ENCODE measurements around the gene DNAJC4.

Gene DNAJC4

DNA sequence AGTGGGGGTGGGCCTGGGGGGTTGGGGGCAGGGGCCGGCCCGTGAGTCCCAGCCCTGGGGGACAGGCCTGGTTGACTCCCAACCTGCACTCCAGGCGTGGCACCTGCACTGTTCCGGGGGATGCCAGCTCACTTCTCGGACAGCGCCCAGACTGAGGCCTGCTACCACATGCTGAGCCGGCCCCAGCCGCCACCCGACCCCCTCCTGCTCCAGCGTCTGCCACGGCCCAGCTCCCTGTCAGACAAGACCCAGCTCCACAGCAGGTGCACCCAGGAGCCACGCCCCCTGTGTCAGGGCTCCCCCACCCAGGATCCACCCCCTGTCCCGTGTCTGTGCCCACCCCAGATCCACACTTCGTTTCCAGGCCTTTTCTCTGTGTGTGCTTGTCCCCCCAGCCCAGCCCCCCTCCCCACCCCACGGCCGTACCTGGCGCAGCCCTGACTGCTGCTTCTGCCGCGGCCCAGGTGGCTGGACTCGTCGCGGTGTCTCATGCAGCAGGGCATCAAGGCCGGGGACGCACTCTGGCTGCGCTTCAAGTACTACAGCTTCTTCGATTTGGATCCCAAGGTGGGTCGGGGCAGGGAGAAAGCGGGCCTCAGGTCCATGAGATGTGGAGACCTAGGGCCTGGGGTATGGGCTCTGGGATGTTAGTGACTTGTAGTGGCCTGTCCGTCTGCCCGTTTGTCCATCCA lies 19.0 kb upstream of the DNAJC4 start:
- no peak overlapping the region for H3K27ac ChIP-seq
- H3K27me3 ChIP-seq (ENCODE audit: control insufficient read depth, insufficient read depth, low read length) = no peaks in the 10 kb centered on the region
- no peaks in the 10 kb centered on the region for H3K4me1 ChIP-seq
- H3K9ac ChIP-seq = no peak overlapping the region
- TF ChIP-seq, protein P1, sequence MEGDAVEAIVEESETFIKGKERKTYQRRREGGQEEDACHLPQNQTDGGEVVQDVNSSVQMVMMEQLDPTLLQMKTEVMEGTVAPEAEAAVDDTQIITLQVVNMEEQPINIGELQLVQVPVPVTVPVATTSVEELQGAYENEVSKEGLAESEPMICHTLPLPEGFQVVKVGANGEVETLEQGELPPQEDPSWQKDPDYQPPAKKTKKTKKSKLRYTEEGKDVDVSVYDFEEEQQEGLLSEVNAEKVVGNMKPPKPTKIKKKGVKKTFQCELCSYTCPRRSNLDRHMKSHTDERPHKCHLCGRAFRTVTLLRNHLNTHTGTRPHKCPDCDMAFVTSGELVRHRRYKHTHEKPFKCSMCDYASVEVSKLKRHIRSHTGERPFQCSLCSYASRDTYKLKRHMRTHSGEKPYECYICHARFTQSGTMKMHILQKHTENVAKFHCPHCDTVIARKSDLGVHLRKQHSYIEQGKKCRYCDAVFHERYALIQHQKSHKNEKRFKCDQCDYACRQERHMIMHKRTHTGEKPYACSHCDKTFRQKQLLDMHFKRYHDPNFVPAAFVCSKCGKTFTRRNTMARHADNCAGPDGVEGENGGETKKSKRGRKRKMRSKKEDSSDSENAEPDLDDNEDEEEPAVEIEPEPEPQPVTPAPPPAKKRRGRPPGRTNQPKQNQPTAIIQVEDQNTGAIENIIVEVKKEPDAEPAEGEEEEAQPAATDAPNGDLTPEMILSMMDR (IDR thresholded peaks at IDR 0.05) = no peak
- no peak overlapping the region for H3K4me2 ChIP-seq (ENCODE audit: low read length)
- H3K9me3 ChIP-seq (ENCODE audit: control insufficient read depth, low read length) = no peaks in the 10 kb centered on the region
- H3K36me3 ChIP-seq (ENCODE audit: control insufficient read depth, insufficient read depth, low read length) = no peaks in the 10 kb centered on the region
- H3K4me3 ChIP-seq (ENCODE audit: low read depth, low read length) = no peak overlapping the region
- H3K79me2 ChIP-seq = no peaks in the 10 kb centered on the region
- no peak overlapping the region for H2AFZ ChIP-seq

GRCh38 chr11:64216879-64217278 lies 13.5 kb upstream of the DNAJC4 start:
- Histone ChIP-seq H3K27ac (no peak overlapping the region), H2AFZ (no peak overlapping the region), H3K4me3 (ENCODE audit: low read depth, low read length) (no peak overlapping the region), H3K4me1 (no peaks in the 10 kb centered on the region), H3K27me3 (ENCODE audit: control insufficient read depth, insufficient read depth, low read length) (no peaks in the 10 kb centered on the region), H3K9me3 (ENCODE audit: control insufficient read depth, low read length) (no peaks in the 10 kb centered on the region), H3K79me2 (no peaks in the 10 kb centered on the region), H3K4me2 (ENCODE audit: low read length) (no peak overlapping the region), H3K36me3 (ENCODE audit: control insufficient read depth, insufficient read depth, low read length) (no peaks in the 10 kb centered on the region), H3K9ac (no peak overlapping the region)
- TF ChIP-seq, protein P1 (IDR thresholded peaks at IDR 0.05) = no peak

GRCh38 chr11:64218628-64219353 lies 11.6 kb upstream of the DNAJC4 start:
- TF ChIP-seq, protein P1 (IDR thresholded peaks at IDR 0.05) = no peak
- no peaks in the 10 kb centered on the region for H3K27me3 ChIP-seq (ENCODE audit: control insufficient read depth, insufficient read depth, low read length)
- no peak overlapping the region for H3K4me3 ChIP-seq (ENCODE audit: low read depth, low read length)
- H3K9ac ChIP-seq = no peak overlapping the region
- H3K36me3 ChIP-seq (ENCODE audit: control insufficient read depth, insufficient read depth, low read length) = no peaks in the 10 kb centered on the region
- no peaks in the 10 kb centered on the region for H3K9me3 ChIP-seq (ENCODE audit: control insufficient read depth, low read length)
- H3K27ac ChIP-seq = no peak overlapping the region
- no peak overlapping the region for H3K4me2 ChIP-seq (ENCODE audit: low read length)
- no peaks in the 10 kb centered on the region for H3K79me2 ChIP-seq
- H3K4me1 ChIP-seq = no peaks in the 10 kb centered on the region
- H2AFZ ChIP-seq = no peak overlapping the region

DNA sequence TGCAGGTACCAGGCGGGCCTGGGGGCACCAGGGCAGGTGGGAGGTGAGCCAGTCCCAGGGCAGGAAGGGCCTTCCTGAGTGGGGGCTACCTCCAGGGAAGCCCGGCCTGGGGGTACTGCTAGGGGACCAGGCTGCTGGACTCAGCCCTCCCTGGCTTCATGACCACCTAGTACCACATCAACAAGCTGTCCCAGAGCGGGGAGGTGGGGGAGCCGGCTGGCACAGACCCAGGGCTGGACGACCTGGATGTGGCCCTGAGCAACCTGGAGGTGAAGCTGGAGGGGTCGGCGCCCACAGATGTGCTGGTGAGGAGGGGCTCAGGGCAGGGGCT lies 11.0 kb upstream of the DNAJC4 start:
- Histone ChIP-seq H3K27ac (no peak overlapping the region), H3K4me2 (ENCODE audit: low read length) (no peak overlapping the region), H3K36me3 (ENCODE audit: control insufficient read depth, insufficient read depth, low read length) (no peaks in the 10 kb centered on the region), H3K9ac (no peak overlapping the region), H3K9me3 (ENCODE audit: control insufficient read depth, low read length) (no peaks in the 10 kb centered on the region), H2AFZ (no peak overlapping the region), H3K27me3 (ENCODE audit: control insufficient read depth, insufficient read depth, low read length) (no peaks in the 10 kb centered on the region), H3K79me2 (no peaks in the 10 kb centered on the region), H3K4me3 (ENCODE audit: low read depth, low read length) (no peak overlapping the region), H3K4me1 (no peaks in the 10 kb centered on the region)
- TF ChIP-seq, protein P1 (IDR thresholded peaks at IDR 0.05) = no peak

DNA sequence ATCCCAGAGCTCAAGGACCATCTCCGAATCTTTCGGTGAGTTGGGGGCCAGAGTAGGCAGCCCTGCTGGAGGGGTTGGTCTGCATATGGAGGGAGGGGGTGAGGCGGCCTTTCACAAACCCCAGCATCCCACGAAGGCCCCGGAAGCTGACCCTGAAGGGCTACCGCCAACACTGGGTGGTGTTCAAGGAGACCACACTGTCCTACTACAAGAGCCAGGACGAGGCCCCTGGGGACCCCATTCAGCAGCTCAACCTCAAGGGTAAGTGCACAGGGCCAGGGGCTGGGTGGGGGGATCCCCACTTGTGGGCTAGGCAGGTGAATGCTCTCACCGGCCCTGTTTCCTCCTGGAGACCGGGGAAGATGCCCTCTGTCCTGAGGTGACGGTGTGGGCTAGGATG lies 10.6 kb upstream of the DNAJC4 start:
- Histone ChIP-seq H3K4me3 (ENCODE audit: low read depth, low read length) (no peak overlapping the region), H3K4me1 (no peaks in the 10 kb centered on the region), H2AFZ (no peak overlapping the region), H3K27me3 (ENCODE audit: control insufficient read depth, insufficient read depth, low read length) (no peaks in the 10 kb centered on the region), H3K9me3 (ENCODE audit: control insufficient read depth, low read length) (no peaks in the 10 kb centered on the region), H3K27ac (no peak overlapping the region), H3K9ac (no peak overlapping the region), H3K36me3 (ENCODE audit: control insufficient read depth, insufficient read depth, low read length) (no peaks in the 10 kb centered on the region), H3K79me2 (no peaks in the 10 kb centered on the region), H3K4me2 (ENCODE audit: low read length) (no peak overlapping the region)
- TF ChIP-seq, protein P1 (IDR thresholded peaks at IDR 0.05) = no peak
